Stimulated activated CD4-positive, alpha-beta T cell treated with anti-CD3 and anti-CD28 coated beads, TNF-alpha, amount 100 ng/mL, for 4 hours (primary cell): Measurements from ENCODE around the gene GUCA1A.
"Not testable (repeated sequence)": the region's sequence is repeated elsewhere in the genome, so short reads cannot be mapped to it uniquely, and the experiment has no call there.

Experiments used
- DNase-seq, 3 experiments: peaks; one replicate each; pipeline ENCODE4 v3.0.0-alpha.2; 2020; ENCODE audit warnings: low read depth in 3 of 3

Gene GUCA1A

DNA sequence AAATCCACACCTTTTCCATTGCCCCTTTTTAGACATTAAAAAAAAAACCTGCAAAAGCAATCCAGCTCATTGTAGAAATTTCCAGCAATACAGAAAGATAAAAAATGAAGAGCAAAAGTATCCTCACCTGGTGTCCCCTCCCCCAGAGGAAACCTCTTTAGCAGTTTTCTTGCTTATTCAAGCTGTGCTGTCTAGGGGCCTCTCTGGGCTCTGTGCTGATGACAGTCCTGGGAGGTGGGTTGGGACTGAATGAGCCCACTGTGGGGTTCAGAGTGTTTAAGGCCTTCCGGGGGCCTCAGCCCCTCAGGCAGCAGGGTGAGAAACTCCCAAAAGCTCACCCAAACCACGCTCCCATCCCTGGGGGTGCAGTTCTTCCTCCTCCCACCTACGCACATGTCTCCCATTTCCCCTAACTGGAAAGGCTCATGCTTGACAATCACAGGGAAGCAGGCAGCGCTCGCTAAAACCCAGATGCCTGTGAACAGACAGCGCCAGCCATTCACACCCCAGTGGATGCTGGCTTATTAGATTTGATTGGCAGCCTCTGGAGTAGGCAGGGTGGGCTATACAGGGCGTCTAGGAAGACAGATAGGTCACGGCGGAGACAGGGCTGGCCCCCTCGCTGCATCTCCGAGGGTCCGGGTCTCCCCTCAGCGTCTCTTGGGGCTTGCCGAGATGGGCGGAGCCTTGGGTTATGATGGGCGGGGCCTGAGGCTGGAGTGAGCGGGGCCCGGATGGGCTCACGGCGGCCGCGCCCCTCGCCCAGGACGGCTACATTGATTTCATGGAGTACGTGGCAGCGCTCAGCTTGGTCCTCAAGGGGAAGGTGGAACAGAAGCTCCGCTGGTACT is 4.6 kb downstream of the GUCA1A start:
- DNase-seq = no peak

DNA sequence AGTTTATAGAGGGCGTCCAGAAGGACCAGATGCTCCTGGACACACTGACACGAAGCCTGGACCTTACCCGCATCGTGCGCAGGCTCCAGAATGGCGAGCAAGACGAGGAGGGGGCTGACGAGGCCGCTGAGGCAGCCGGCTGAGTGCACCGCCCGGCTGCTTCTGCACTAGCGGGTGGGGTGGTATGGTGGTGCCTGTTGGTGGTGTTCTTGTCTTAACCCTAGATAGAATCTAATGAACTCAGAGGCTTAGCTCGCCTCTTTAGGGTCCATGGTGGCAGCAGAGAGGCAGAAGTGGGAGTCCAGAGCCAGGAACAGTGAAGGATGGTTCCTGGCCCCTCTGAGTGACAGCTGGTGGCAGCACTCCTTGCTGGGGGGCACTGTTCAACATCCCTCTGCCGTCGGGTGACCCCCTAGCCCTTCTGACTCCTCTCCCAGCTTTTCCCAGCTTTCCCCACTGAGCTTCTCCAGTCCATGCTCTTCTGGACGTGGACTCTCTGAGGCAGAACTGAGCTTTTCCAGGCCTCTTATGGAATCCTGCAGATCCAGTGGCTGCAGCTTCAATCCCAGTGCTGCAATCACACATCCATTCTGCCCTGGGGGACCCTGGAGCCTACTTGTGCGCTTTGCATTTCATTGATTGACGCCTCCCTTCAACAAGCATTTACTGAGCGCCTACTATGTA is 6.2 kb downstream of the GUCA1A start:
- no peak for DNase-seq

DNA sequence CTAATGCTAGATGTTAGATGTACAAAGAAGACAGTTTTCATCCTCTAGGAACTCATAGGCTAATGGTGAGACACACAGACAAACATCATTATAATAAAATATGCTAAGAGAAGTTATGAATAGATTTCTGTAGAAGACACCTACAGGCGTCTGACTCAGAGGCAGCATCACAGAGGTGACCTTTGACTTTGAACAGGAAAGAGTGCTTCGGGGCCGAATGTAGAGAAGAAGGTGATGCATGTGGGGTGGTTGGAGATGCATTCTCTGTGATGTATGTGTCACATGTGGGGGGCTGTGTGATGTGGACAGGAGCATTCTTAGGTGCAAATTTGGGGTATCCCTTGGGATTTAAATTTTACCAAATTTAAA is 6.8 kb downstream of the GUCA1A start:
- DNase-seq = no peak

DNA sequence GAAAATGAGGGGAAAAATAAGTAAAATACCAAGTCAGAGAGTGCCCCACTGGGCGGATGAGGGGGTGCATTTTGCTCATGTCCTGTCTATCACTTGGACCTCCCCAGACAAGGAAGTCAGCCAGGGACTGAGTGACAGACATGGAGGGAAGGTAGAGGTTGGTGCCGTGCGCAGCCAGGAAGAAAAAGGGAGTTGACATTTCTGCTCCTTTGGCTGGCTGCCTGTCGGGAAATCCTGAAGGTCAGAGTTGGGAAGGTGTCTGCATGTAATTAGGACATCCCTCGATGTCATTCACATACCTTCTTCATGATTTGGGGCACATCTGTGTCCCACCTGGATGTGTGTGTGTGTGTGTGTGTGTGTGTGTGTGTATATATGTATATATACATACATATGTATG is 8.9 kb downstream of the GUCA1A start:
- DNase-seq = no peak

DNA sequence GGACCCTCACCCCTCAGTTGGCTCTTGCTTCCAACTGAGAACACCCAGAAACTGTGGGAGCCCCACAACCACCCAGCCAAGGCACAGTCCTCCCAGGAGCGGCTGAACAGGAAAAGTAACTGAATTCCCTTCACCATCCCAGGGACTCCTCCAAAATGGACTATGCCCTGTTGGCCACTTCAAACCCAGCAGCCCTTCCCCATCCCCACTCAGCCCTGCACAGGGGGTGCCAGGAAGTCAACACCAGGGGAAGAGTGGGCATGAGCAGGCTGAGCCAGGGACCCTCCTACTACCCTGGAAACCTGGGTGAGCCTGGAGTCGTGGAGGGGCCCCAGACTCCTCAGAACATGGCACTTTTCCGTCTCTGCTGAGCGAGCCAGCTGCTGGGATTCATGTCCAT is 11.3 kb downstream of the GUCA1A start:
- no peak for DNase-seq

DNA sequence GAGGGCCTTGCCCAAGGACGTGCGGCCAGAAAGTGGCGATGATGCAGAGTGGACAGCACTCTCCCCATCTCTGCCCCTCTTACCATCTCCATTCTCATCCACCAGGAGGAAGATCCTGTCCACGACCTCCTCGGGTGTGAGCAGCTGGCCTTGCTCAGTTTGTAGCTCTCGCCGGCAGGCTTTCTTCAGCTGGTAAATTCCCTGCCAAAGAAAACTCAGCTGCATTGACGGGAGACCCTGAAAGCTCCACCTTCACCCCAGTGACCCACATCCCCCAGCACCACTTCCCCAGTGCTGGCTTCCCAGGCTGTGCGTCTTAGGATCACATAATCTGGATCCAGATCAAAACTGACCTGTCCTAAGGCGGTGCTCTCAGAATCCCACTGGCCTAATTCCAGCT is 12.4 kb downstream of the GUCA1A start:
- no peak for DNase-seq

DNA sequence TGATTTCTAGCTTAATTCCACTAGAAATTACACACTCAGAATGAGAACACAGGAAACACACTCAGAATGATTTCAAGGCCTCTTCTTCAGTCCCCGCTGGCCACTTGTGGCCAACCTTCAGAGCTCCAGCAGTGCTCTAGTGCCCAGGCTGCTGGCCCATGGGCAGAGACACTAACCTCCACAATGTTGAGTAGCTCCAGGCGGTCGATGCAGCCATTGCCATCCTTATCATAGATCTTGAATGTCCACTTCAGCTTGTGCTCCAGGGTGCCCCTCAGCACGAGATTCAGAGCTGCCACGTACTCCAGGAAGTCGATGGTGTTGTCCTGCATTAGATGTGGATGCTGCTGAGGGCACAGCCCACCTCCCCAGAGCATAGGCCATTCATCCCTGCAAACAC is 15.2 kb downstream of the GUCA1A start:
- DNase-seq = no peak

- no peak for DNase-seq
Measured at GRCh38 chr6:42190554-42191183, 17.5 kb downstream of the GUCA1A start.

- not testable (repeated sequence) for DNase-seq
Measured at GRCh38 chr6:42192385-42192784, 19.2 kb downstream of the GUCA1A start.

DNA sequence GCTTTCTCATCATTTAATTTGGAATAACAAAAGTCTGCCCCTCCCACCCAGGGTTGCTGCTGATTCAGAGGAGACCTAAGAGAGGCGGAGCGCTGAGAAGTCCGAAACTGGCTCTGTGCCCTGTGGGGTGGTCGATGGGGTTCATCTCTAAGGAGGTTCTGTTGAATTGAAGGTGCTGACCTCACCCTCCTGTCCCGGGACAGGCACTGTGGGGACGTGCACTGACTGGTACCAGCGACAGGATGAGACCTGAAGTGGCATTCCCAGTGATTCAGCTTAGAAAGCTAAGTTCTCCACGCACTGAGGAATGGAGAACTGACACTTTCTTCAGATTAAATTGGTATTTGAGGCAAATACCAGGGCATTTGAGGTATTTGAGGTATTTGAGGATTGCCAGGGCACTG is 20.3 kb downstream of the GUCA1A start:
- no peak for DNase-seq

GRCh38 chr6:42194056-42194455 is 20.9 kb downstream of the GUCA1A start:
- no peak for DNase-seq

DNA sequence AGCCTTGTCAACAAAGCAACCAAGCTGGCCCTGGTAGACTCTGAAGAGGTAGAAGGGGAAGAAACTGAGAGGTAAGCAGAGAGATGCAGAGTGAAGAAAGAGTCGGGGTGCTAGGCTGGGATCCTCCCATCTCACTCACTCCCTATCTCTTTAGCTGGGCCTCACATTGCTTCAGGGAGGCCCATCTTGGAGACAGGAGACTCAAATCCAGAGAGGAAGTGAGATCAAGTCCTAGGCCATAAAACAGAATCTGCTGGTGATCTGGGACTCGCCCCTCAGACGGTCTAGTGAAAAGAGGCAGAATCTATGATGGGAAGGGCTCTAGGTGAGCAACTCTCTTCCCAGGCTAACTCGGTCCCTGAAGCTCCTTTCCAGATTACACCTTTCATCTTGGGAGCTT is 22.3 kb downstream of the GUCA1A start:
- DNase-seq = no peak

GRCh38 chr6:42197555-42198362 is 24.6 kb downstream of the GUCA1A start:
- DNase-seq = no peak

DNA sequence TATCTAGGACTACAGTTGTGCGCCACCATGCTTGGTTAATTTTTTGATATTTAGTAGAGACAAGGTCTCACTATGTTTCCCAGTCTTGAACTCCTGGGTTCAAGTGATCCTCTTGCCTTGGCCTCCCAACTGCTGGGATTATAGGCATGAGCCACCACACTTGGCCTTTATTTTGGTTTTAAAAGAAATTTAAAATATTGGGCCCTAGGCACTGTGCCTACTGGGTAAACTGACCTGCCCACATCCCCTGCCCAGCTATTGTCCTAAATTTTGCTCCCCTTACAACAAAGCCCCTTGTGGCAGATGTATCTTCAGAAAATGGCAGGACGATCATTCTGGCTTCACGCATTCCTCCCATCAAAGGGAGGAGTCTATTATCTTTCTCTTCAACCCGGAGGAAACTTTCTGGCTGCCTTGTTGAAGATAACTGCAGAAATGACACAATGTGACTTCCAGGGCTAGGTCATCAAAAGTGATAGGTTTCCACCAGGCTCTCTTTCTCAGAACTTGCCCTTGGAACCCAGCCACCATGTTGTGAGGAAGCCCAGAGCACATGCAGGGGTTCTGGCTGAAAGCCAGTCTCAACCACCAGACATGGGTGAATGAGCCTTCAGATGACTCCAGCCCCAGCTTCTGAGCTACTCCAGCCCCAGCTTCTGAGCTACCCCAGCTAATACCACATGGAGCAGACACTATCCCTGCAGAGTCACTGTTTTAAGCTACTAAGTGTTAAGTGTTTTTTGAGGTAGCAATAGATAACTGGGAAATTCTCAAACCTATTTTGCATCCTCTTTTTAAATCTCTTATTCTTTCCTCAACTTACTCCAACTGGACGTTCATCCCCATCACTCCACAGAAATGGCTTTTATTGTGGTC is 26.2 kb downstream of the GUCA1A start:
- no peak for DNase-seq

- no peak for DNase-seq
Measured at GRCh38 chr6:42200035-42200434, 26.9 kb downstream of the GUCA1A start.

GRCh38 chr6:42201382-42201781 is 28.2 kb downstream of the GUCA1A start:
- DNase-seq = no peak

DNA sequence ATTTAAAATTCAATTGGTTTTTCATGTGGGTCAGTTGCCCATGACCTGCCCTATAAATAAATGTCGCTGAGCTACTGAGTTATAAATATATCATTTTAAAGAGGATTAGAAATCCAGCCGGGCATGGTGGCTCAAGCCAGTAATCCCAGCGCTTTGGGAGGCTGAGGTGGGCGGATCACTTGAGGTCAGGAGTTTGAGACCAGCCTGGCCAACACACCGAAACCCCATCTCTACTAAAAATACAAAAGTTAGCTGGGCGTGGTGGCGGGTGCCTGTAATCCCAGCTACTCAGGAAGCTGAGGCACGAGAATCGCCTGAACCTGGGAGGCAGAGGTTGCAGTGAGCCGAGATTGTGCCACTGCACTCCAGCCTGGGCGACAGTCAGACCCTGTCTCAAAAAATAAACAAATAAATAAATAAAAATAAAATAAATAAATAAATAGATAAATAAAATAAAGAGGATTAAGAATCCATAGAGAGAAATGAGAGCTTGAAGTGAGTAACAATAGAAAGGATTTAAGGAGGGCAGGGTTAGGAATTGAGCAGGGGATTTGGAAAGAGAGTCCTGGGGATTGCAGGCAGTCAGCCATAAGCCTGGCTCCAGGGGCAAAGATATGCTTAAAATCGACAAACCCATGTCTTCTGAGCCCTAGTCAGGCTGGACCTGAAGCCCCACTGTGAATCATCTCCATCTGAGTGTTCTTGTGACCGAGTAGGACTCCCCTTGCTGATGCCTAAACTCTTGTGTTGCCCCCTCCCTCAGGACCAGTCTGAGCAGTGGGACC is 29.2 kb downstream of the GUCA1A start:
- not testable (repeated sequence) for DNase-seq

DNA sequence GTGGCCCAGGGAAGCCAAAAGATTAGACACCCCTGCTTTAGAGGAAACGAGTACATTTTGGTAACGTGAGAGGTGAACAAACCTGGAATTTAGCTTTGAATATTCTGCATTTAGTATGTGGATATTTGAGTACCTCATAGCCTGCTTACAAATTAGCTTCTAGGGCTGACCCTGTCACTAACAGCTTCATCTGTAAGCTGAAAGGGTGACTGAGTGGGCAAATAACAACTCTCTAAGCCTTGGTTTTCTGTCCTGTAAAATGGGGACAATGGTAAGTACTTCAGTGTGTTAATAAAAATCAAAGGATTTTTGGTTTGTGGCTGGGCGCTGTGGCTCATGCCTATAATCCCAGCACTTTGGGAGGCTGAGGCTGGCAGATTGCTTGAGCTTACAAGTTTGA is 30.0 kb downstream of the GUCA1A start:
- DNase-seq = no peak

DNA sequence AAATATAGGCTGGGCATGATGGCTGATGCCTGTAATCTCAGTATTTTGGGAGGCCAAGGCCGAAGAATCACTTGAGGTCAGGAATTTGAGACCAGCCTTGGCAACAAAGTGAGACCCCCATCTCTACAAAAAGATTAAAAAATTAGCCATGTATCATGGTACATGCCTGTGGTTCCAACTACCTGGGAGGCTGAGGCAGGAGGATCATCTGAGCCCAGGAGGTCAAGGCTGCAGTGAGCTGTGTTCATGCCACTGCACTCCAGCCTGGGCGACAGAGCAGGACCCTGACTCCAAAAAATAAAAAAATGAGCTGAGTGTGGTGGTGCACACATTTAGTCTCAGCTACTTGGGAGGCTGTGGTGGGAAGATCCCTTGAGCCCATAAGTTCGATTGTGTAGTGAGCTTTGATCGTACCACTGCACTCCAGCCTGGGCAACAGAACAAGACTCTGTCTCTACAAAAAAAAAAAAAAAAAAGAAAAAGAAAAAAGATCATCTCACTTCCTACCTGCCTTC is 31.7 kb downstream of the GUCA1A start:
- DNase-seq = no peak

DNA sequence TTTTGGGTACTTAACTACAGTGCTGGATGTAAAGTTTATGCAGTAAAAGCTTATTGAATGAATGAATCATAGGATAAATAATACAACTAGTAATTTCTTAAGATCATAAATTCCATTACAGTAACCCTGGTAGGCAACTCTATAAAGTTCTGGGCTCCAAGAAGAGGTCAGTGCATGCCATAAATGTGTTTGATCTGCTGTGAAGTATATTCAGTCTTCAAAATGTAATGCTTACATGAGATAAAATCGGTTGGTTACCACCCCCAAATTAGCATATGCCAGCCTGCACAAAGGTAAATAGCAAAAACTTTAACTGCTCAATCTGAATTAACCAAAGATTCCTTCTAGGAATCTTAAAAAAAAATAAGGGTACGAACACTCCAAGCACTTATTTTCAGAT is 34.4 kb downstream of the GUCA1A start:
- not testable (repeated sequence) for DNase-seq
